Heart right ventricle (tissue), 12 donors: Measurements from ENCODE around the gene TERC. TPM values are rescaled to one million over a fixed set of nuclear protein-coding genes. Genes with fewer than 3 reads are reported as not detected.

Experiments used
- polyA plus RNA-seq, 2 donors: library from polyadenylated mRNA; stranded (reverse); fragments of 200-250 nt; gene quantifications; one replicate each; pipeline ENCODE4 v1.2.3, GENCODE V29; 2013
- total RNA-seq, 10 donors: library from RNA; stranded (reverse); fragmentation: NEBNext Ultra II Directional in 3 of 10; extraction: Animal tissue kit (Norgen Biotek cat#: 25700) in 3 of 10; gene quantifications; one replicate each; pipeline versions ENCODE4 v1.2.1 to v1.2.4, GENCODE V29; 2021 to 2023
- donor health status: ischemic (EF 13 %, LVEDD 7.1; RV severe dilation, severe dysfunction).
- donor health status: healthy with polysubstance abuse.
- donor health status: DM: no; HTN: yes; CAD: no.
- donor health status: DM: no; HTN: no; CAD: no.
- donor health status: ischemic (EF 25% LVEDD 6.9; RV normal size, moderate dysfunction).
- donor health status: ischemic (EF 25% LVEDD 5.7; RV mildly dilated, moderate dysfunction).
- donor health status: healthy.
- donor health status: nonischemic (EF 11% LVEDD 7.7; RV severe dilation, severe dysfunction).
- donor health status: DM: yes; HTN: yes; CAD: no.
- donor health status: PGD.
- donor health status: ischemic (EF 29% LVEDD 5.4; RV normal size, mild dysfunction).
- donor health status: nonischemic (EF 23%, LVEDD 6.1; RV moderate dilation, normal function).

The TERC gene
- total and polyA plus RNA-seq, 12 donors, result 0.20 to 5.1 (median 2.6) TPM; not detected in 4

Other genes starting within 250 kb of the TERC start
- gene MECOM, start 101.3 kb downstream of the TERC start, total RNA-seq, result 10 to 100 TPM; 13.1 to 27.7 (median 17.7) TPM
- gene MECOM, start 101.3 kb downstream of the TERC start, polyA plus RNA-seq, result 10 to 100 TPM in 1 of 2 donors, 1 to 10 TPM in 1; 7.0 to 11.0 TPM
- gene ACTRT3, start 4.5 kb upstream of the TERC start, total RNA-seq, result 1 to 10 TPM in 1 of 10 donors, under 1 TPM in 9; 0.30 to 1.1 (median 0.50) TPM
- gene ACTRT3, start 4.5 kb upstream of the TERC start, polyA plus RNA-seq, result under 1 TPM; 0.15 to 0.52 TPM
- gene MYNN, start 8.3 kb upstream of the TERC start, total RNA-seq, result 10 to 100 TPM; 10.1 to 13.6 (median 12.0) TPM
- 1 to 10 TPM; 5.9 to 6.7 TPM for gene MYNN, start 8.3 kb upstream of the TERC start, polyA plus RNA-seq
- gene LRRIQ4, start 47.8 kb upstream of the TERC start, total RNA-seq, result under 1 TPM in 2 of 10 donors, not detected in 8; 0.14 to 0.24 TPM
- gene LRRIQ4, start 47.8 kb upstream of the TERC start, polyA plus RNA-seq, result not detected
- gene LRRC34, start 47.8 kb upstream of the TERC start, total RNA-seq, result 1 to 10 TPM in 8 of 10 donors, under 1 TPM in 2; 0.66 to 3.1 (median 1.6) TPM
- gene LRRC34, start 47.8 kb upstream of the TERC start, polyA plus RNA-seq, result 1 to 10 TPM in 1 of 2 donors, under 1 TPM in 1; 0.80 to 4.4 TPM
- gene LRRC31, start 104.9 kb upstream of the TERC start, total RNA-seq, result not detected
- not detected for gene LRRC31, start 104.9 kb upstream of the TERC start, polyA plus RNA-seq
- under 1 TPM in 1 of 10 donors, not detected in 9; 0.17 TPM for gene SAMD7, start 146.5 kb upstream of the TERC start, total RNA-seq
- gene SAMD7, start 146.5 kb upstream of the TERC start, polyA plus RNA-seq, result not detected
- 100 to 1,000 TPM in 1 of 10 donors, 10 to 100 TPM in 9; 73.2 to 108 (median 77.7) TPM for gene SEC62, start 201.7 kb upstream of the TERC start, total RNA-seq
- 100 to 1,000 TPM in 1 of 2 donors, 10 to 100 TPM in 1; 34.1 to 165 TPM for gene SEC62, start 201.7 kb upstream of the TERC start, polyA plus RNA-seq